Measurements from ENCODE around the gene APMAP. TPM values are rescaled to one million over a fixed set of nuclear protein-coding genes. Genes with fewer than 3 reads are reported as not detected.

APMAP gene
- total RNA-seq, 1 experiment from 2014 or later = 169 TPM

DNA sequence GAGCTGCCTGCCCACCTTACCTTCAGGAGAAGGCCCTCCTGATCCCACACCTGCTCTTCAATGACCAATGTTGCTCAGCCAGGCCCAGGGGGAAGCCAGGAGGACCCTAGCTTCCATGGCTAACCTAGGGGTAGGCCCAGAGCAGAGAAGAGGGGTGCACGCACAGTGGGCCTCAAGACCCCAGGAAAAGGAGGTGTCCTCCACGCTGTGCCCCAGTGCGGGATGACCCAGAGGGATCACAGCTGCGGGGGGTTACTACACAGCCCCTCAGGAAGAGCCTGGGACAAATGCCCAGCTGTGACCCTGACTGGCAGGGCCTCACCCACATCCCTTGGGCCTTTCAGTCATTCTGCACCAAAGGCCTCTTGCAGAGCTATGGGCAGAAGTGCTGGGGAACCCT, 31.6 kb upstream of the APMAP start:
- DNase-seq (ENCODE audit: low spot score) = no peak

- no peak for DNase-seq (ENCODE audit: low spot score)
Measured at GRCh38 chr20:25023356-25023755, 30.8 kb upstream of the APMAP start.

DNA sequence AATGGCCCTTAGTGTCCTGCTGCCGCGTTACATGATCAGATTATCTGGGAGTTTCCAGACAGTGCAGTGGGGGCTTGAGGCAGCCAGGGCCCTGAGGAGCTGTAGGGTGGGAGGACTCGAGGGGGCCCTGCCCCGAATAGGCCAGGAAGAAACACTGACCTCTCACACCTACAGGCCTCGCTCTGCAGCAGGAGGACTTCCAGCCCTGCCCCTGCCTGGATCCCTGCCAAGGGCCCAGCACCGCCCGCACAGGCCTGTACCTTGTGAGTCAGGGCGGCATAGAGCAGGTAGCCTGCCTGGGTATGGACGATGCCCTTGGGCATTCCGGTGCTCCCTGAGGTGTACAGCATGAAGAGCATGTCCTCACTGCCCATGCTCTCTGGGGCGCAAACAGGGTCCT, 30.1 kb upstream of the APMAP start:
- no peak for DNase-seq (ENCODE audit: low spot score)

DNA sequence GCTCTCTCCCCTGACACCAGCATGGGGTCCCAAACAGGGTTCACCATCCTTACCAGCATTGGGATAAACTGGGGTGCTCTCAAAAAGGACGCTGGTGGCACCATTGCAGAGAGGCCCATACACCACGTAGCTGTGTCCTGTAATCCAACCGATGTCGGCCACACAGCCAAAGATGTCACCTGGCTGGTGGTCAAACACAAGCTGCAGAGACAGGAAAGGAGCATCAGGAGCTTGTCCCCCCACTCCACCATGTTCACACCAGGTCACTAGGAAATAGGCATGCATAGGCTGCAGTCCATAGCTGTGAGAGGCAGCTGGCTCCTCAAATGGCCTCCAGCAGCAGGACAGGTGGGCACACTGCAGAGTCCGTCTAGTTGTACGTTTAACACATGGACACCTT, 28.8 kb upstream of the APMAP start:
- no peak for DNase-seq (ENCODE audit: low spot score)

DNA sequence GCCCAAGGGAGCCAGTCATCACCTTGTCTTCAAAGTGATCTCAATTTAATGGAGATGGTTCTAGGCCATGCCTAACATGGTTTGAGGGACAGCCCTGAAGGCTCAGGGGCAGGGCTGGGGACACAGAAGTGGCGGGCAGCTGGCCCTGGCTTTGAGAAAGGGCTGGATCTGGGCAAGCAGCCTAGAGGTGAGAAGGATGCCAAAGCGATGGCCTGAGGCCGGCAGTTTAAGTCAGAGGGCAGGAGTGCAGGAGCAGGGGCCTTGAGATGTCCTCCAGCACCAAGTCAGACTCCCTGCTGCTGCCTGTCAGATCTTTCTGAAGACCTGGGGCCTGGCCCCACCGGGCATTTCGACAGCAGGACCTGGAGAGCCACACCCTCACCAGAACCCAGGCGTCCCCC, 28.4 kb upstream of the APMAP start:
- DNase-seq (ENCODE audit: low spot score) = no peak

DNA sequence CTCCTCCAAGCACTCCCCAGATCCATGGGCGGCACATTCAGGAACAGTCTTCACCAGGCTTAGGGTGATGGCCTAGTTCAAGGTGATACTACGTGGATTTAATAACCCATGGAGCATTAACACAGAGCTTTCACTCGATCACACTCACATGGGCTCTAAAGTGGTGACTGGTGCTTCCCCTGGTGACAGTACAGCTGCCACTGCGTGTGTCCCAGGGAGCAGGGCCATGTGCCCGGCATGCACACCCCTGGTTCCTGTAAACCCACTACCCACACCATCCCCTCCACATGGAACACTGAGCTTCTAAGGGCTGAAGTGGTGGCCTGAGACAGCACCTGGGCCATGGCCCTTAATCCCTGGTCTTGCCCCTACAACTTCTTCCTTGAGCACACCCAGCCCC, 27.8 kb upstream of the APMAP start:
- no peak for DNase-seq (ENCODE audit: low spot score)

DNA sequence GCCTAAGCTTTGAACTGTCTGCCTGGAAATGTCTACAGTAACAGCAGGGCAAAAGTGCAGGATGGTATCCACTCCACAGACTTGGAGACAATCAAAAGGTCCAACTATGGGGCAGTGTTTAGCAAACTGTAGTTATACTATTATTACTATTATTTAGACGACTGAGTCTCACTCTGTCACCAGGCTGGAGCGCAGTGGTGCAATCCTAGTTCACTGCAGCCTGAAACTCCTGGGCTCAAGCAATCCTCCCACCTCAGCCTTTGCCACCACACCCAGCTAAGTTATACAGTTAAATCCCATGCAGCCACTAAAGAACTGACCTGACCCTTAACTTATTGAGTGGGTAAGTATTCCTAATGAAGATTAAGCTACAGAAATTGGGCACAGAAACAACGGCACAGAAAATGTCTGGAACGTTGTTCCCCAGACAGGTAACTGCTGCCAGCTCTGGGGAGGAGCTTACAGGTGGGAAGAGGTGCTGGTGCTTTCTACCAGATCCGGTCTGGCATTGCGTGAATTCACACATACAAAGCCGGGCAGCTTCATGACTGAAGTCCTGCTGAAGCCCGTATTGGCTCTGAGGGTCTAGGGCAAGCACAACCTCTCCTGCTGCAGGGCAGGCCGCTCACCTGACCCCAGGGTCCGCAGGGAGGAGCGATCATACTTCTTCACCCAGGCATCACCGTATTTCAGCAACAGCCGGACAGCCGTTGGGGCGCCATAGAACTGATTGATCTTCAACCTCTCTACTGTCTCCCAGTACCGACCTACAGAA, 27.0 kb upstream of the APMAP start:
- DNase-seq (ENCODE audit: low spot score) = no peak

- DNase-seq (ENCODE audit: low spot score) = no peak
Measured at GRCh38 chr20:25018841-25019240, 26.3 kb upstream of the APMAP start.

- no peak for DNase-seq (ENCODE audit: low spot score)
Measured at GRCh38 chr20:25018425-25018824, 25.9 kb upstream of the APMAP start.

- DNase-seq (ENCODE audit: low spot score) = no peak
Measured at GRCh38 chr20:25017257-25017803, 24.8 kb upstream of the APMAP start.

GRCh38 chr20:25016471-25016870, 23.9 kb upstream of the APMAP start:
- no peak for DNase-seq (ENCODE audit: low spot score)

DNA sequence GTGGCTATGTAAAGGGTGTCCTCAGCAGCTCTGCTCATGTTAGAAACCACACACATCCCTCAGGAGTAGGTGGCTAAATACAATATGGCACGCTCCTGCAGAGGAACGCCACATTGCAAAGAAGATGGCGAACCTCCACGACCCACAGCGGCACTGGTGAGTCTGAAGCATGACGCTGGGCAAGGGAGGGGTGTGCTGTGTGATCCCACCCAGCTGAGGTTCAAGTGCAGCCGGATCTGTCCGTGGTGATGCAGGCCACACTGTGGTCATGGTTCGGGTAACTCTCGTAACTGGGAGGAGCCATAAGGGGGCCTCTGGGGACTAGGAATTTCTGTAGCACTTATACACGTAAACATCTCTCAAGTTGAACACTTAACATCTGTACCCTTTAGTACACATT, 23.4 kb upstream of the APMAP start:
- DNase-seq (ENCODE audit: low spot score) = no peak

- DNase-seq (ENCODE audit: low spot score) = no peak
Measured at GRCh38 chr20:25014816-25015215, 22.3 kb upstream of the APMAP start.

DNA sequence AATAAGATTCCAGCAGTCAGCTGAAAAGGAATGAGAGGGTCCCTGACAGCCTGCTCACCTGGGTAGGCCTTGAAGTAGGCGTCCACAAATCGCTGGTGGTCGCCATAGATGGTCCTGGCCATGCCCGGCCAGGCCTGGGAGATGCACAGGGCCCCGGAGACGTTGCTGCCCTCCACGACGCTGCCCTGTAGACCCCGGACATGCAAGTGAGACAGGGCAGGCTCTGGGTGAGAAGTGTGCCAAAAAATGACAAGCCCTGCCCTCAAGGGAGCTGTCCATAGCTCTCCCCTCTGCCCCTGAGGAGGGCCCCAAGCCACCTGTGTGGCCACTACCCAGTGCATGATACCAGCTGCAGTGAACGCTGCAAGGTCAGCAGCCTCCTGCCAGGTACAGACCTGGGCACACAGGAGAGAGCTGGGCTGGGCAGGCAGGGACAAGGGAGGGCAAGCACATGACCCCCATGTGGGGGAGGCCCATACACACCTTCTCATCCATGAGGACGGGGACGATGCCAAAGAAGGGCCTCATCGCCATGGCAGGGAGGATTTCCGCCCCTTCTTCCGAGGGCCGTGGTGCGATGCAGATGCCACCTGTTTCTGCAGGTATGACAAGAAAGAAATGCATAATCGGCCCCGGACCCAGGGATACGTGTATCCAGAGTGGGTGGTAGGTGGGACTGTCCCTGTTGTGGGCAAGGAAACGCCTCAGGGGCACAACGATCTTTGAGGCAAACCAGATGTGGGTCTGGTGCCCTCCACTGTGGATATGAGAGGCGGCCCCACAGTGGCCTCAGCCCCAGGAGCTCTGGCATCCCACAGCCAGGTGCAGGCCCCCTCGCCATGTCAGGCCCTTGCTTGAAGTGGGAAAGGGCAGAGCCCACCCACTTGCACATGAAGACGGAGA, 21.2 kb upstream of the APMAP start:
- DNase-seq (ENCODE audit: low spot score) = no peak

GRCh38 chr20:25012616-25013189, 20.2 kb upstream of the APMAP start:
- DNase-seq (ENCODE audit: low spot score) = no peak

DNA sequence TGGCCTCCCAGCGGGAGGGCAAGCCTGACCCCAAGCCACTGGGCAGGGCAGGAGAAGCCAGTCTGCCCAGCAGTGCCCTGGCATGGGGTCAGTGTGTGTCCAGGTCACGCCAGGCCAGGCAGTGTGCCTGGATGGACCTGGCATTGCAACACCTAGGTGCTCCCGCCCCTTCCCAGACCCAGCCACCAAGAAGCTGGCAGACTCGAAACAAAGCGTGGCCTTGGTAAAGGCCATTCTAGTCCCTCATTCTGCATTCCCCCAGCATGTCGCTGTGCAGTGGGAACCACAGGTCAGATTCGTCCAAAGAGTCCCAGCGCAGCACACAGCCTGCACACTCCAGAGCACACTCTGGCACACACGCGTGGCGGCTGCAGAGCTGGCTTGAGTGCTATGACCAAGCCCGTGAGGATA, 19.3 kb upstream of the APMAP start:
- DNase-seq (ENCODE audit: low spot score) = no peak

DNA sequence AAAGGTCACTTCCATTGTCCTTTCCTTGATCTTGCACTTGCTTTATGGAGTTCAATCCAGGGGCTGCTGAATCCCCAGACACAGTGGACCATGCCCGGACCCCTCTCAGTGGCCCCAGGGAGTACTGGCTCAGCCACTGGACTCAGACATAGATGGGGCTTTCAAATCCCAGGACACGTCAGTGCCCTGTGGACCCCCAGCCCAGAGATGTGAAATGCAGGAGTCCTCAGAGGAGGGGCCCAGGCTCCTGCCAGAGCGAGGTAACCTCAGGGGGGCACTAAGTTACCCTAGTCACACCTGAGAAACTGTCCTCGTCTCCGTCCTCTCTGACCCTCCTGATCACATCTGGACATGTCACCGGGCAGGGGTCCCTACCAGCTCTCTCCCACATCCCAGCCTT, 18.7 kb upstream of the APMAP start:
- no peak for DNase-seq (ENCODE audit: low spot score)

- DNase-seq (ENCODE audit: low spot score) = no peak
Measured at GRCh38 chr20:25009218-25010145, 16.9 kb upstream of the APMAP start.

- no peak for DNase-seq (ENCODE audit: low spot score)
Measured at GRCh38 chr20:25008388-25009217, 16.1 kb upstream of the APMAP start.

Data from A172 (cell line).